Subcutaneous adipose tissue (tissue), 4 donors: ENCODE data around the gene ZFYVE9. TPM values are rescaled to one million over a fixed set of nuclear protein-coding genes. Genes with fewer than 3 reads are reported as not detected.

Experiments
- CTCF ChIP-seq: fragments of 450-650 bp; IDR thresholded peaks from one replicate; pipeline ENCODE4 v1.5.1; 2016; ENCODE audit warnings: low read depth, mild to moderate bottlenecking, control low read depth, antibody characterized with exemption, moderate library complexity
- total RNA-seq, 4 donors: library from RNA; depleted of rRNA; stranded (reverse); fragments of >200 nt; gene quantifications; one replicate each; pipeline ENCODE4 v1.1.0, GENCODE V29; 2016

ZFYVE9 gene
- total RNA-seq, 4 donors from 2014 or later, result 20.2 to 41.9 (median 31.5) TPM

DNA sequence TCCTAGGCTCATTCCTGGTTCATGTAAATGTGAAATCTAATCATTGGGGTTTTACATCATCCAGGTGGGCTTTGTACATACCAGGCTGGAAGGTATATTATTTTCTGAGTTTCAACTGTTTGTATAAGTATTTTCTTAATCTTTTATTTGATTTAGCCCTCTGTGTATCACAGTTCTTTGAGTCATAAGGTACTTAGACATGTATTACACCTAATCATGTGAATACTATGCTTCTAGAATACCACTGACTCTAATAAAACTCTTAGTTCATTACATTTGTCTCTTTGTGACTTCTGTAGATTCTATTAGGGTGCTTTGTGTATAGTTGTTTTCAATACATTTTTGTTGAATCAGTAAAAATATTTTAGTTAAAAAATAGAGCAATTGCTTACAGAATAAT is 92.8 kb downstream of the ZFYVE9 start:
- no peak for TF ChIP-seq CTCF

DNA sequence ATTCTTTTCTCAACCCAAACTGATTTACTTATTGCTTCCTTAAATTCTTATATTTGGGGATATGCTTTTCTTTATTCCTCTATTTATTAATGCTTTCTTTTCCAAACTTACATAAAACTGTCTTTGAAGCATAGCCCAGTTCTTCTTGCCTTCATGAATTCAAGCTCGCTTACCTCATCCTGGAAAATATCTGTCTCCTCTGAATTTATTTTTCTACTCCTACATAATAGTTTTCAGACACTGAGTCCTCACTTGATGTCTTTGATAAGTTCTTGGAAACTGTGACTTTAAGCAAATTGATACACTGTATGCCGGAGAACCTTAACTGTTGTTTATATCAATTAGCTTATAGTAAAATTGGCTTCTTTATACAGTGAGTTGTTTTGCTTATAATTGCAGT is 93.8 kb downstream of the ZFYVE9 start:
- no peak for TF ChIP-seq CTCF

DNA sequence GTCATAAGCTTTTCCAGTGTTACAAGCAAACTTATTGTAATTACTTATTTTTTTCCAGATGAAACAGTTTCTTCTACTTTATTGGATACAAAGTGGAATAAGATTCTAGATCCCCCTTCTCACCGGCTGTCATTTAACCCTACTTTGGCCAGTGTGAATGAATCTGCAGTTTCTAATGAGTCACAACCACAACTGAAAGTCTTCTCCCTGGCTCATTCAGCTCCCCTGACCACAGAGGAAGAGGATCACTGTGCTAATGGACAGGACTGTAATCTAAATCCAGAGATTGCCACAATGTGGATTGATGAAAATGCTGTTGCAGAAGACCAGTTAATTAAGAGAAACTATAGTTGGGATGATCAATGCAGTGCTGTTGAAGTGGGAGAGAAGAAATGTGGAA is 95.5 kb downstream of the ZFYVE9 start:
- TF ChIP-seq CTCF, result no peak

- no peak for TF ChIP-seq CTCF
Observed at GRCh38 chr1:52238474-52238873, 96.6 kb downstream of the ZFYVE9 start.

GRCh38 chr1:52238887-52239707 is 97.2 kb downstream of the ZFYVE9 start:
- TF ChIP-seq CTCF, result no peak

GRCh38 chr1:52239708-52240001 is 97.8 kb downstream of the ZFYVE9 start:
- no peak for TF ChIP-seq CTCF

DNA sequence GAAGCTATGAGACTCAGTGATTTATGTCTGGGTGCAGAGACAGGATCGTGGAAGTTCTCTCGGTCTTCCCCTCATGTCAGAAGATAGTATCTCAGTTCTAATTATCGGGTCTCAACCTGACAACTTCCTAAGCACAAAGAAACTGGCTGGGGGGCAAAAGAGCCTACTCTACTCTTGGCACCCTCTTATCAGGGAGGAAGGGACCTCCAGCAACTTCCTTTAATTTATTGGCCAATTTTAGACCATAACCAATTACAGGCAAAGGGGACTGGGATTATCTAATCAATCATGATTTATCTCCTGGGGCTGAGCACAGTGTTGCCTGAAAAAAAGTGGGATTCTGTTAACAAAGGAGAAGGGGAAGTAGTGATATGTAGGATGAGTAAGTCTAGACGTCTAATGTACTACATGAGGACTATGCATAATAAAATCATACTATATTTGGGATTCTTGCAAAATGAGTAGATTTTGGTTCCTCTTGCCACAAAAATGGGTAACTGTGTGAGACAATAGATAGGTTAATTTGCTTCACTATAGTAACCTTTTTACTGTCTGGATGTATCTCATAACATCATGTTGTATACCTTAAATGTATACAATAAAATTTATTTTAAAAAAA is 98.8 kb downstream of the ZFYVE9 start:
- TF ChIP-seq CTCF, result no peak
